IMR-90 (cell line): ENCODE measurements around the gene TATDN2. TPM values are rescaled to one million over a fixed set of nuclear protein-coding genes. Genes with fewer than 3 reads are reported as not detected.

ENCODE experiments used
- ATAC-seq: fragments of 200-7000 bp; cut with Tn5 transposase; 2 replicates; pipeline ENCODE4 v1.9.1; 2020; ENCODE audit warnings: low read depth, mild to moderate bottlenecking, moderate library complexity
- BruUV-seq: library from RNA; stranded (reverse); fragments of 400-500 nt; replicated peaks from 2 replicates; lab custom pipeline; 2021; lab: Mats Ljungman, UMichigan
- CTCF ChIA-PET: fragments of 300-600 bp; formaldehyde crosslinking; extraction: SDS; loops from one replicate; lab custom pipeline; 2021; ENCODE audit warnings: antibody characterized with exemption; lab: Yijun Ruan, JAX
- POLR2A ChIA-PET: fragments of 300-600 bp; sonication (Branson Sonifier 250); formaldehyde crosslinking; loops from one replicate; lab custom pipeline; 2022; ENCODE audit warnings: antibody characterized with exemption; ENCODE audit not compliant: unreplicated experiment; lab: Charles Lee
- DNase-seq: peaks from one replicate; pipeline ENCODE4 v3.0.0; 2013
- H2AFZ ChIP-seq: replicated peaks from 2 replicates; pipeline ENCODE3; 2013; ENCODE audit warnings: low read length, mild to moderate bottlenecking; ENCODE audit not compliant: poor library complexity
- H2AK5ac ChIP-seq: 2 replicates; pipeline ENCODE4 v1.6.1; 2013; ENCODE audit warnings: low read depth, low read length, inconsistent platforms
- H2AK9ac ChIP-seq: replicated peaks from 2 replicates; pipeline ENCODE3; 2013; ENCODE audit warnings: mild to moderate bottlenecking, low read depth, low read length, moderate library complexity; ENCODE audit not compliant: poor library complexity
- H2BK120ac ChIP-seq: 2 replicates; pipeline ENCODE4 v1.6.1; 2013; ENCODE audit warnings: low read depth, low read length, inconsistent platforms
- H2BK15ac ChIP-seq: 3 replicates; pipeline ENCODE4 v1.6.1; 2013; ENCODE audit warnings: low read depth, low read length, inconsistent platforms
- H2BK20ac ChIP-seq: 2 replicates; pipeline ENCODE4 v1.6.1; 2013; ENCODE audit warnings: low read depth, mild to moderate bottlenecking, inconsistent platforms, low read length, moderate library complexity
- H2BK5ac ChIP-seq: 2 replicates; pipeline ENCODE4 v1.6.1; 2013; ENCODE audit warnings: mild to moderate bottlenecking, low read depth, low read length, inconsistent platforms; ENCODE audit not compliant: poor library complexity, severe bottlenecking
- H3K14ac ChIP-seq: replicated peaks from 2 replicates; pipeline ENCODE4 v1.6.1; 2013; ENCODE audit warnings: low read depth, low read length, inconsistent platforms
- H3K18ac ChIP-seq: 2 replicates; pipeline ENCODE4 v1.6.1; 2013; ENCODE audit warnings: low read depth, low read length, control low read depth
- H3K23ac ChIP-seq: 2 replicates; pipeline ENCODE4 v1.6.1; 2013; ENCODE audit warnings: low read depth, low read length, inconsistent platforms
- H3K27ac ChIP-seq: 2 replicates; pipeline ENCODE4 v1.5.1; 2013; ENCODE audit warnings: mild to moderate bottlenecking, control low read depth, low read length; ENCODE audit not compliant: insufficient read depth
- H3K27me3 ChIP-seq: 2 replicates; pipeline ENCODE4 v1.6.1; 2013; ENCODE audit warnings: low read length; ENCODE audit not compliant: control insufficient read depth, insufficient read depth
- H3K36me3 ChIP-seq: 2 replicates; pipeline ENCODE4 v1.6.1; 2013; ENCODE audit warnings: low read length, mixed read lengths; ENCODE audit not compliant: control insufficient read depth, insufficient read depth
- H3K4ac ChIP-seq: 2 replicates; pipeline ENCODE4 v1.6.1; 2013; ENCODE audit warnings: low read depth, low read length, inconsistent platforms
- H3K4me1 ChIP-seq: 2 replicates; pipeline ENCODE4 v1.6.1; 2013; ENCODE audit warnings: low read length, mixed read lengths; ENCODE audit not compliant: control insufficient read depth, insufficient read depth
- H3K4me2 ChIP-seq: 2 replicates; pipeline ENCODE4 v1.6.1; 2013; ENCODE audit warnings: low read depth, mild to moderate bottlenecking, control low read depth, low read length, moderate library complexity
- H3K4me3 ChIP-seq: 2 replicates; pipeline ENCODE4 v1.5.1; 2013; ENCODE audit warnings: low read depth, mild to moderate bottlenecking, control low read depth, low read length, moderate library complexity; ENCODE audit not compliant: insufficient read depth
- H3K56ac ChIP-seq: 2 replicates; pipeline ENCODE4 v1.6.1; 2013; ENCODE audit warnings: low read length, inconsistent platforms; ENCODE audit not compliant: insufficient read depth; ENCODE audit errors: extremely low read depth
- H3K79me1 ChIP-seq, 2 experiments: 2 replicates each; pipeline ENCODE4 v1.6.1; 2013; ENCODE audit warnings: low read length in 2 of 2, inconsistent platforms in 1 of 2, low read depth in 1 of 2
- H3K9ac ChIP-seq: 2 replicates; pipeline ENCODE4 v1.6.1; 2013; ENCODE audit warnings: low read depth, low read length, control low read depth
- H3K9me1 ChIP-seq: 2 replicates; pipeline ENCODE4 v1.6.1; 2013; ENCODE audit warnings: low read length, inconsistent platforms; ENCODE audit not compliant: insufficient read depth
- H3K9me3 ChIP-seq: 2 replicates; pipeline ENCODE4 v1.6.1; 2013; ENCODE audit warnings: low read length; ENCODE audit not compliant: control insufficient read depth, insufficient read depth
- H4K20me1 ChIP-seq: 2 replicates; pipeline ENCODE4 v1.6.1; 2013; ENCODE audit warnings: low read length, inconsistent platforms; ENCODE audit not compliant: insufficient read depth
- H4K5ac ChIP-seq: 2 replicates; pipeline ENCODE4 v1.6.1; 2013; ENCODE audit warnings: mild to moderate bottlenecking, low read depth, low read length, control low read depth
- H4K8ac ChIP-seq, 2 experiments: 2 replicates each; pipeline ENCODE4 v1.6.1; 2013; ENCODE audit warnings: low read depth in 2 of 2, low read length in 2 of 2, control low read depth in 1 of 2, inconsistent platforms in 1 of 2
- H4K91ac ChIP-seq: 2 replicates; pipeline ENCODE4 v1.6.1; 2013; ENCODE audit warnings: low read depth, low read length, inconsistent platforms; ENCODE audit not compliant: insufficient read depth
- CEBPB ChIP-seq: IDR thresholded peaks from 2 replicates; pipeline ENCODE4 v1.6.1; 2012; ENCODE audit warnings: low read depth, low read length, improper control_type of control experiment
- CTCF ChIP-seq: conservative IDR thresholded peaks from 2 replicates; pipeline ENCODE4 v1.5.1; 2012; ENCODE audit warnings: mild to moderate bottlenecking, low read depth, low read length, improper control_type of control experiment
- MAFK ChIP-seq: IDR thresholded peaks from 2 replicates; pipeline ENCODE4 v1.6.1; 2012; ENCODE audit warnings: low read depth, low read length, improper control_type of control experiment
- MAZ ChIP-seq: IDR thresholded peaks from 2 replicates; pipeline ENCODE4 v1.6.1; 2012; ENCODE audit warnings: low read depth, mild to moderate bottlenecking, low read length, improper control_type of control experiment, moderate library complexity, borderline replicate concordance
- POLR2A ChIP-seq: IDR thresholded peaks from 2 replicates; pipeline ENCODE4 v1.6.1; 2012; ENCODE audit warnings: mild to moderate bottlenecking, low read depth, low read length
- RCOR1 ChIP-seq: IDR thresholded peaks from 2 replicates; pipeline ENCODE4 v1.6.1; 2012; ENCODE audit warnings: mild to moderate bottlenecking, low read length, improper control_type of control experiment; ENCODE audit not compliant: insufficient replicate concordance
- WGBS, 2 experiments: methylation state at CpG; one replicate each; pipeline versions ENCODE4 v1.1.5 to v1.1.7; 2013; ENCODE audit warnings: missing lambda C conversion rate in 2 of 2; ENCODE audit not compliant: insufficient read length in 1 of 2; ENCODE audit errors: extremely low coverage in 2 of 2; 5-methylcytosine and 5-hydroxymethylcytosine counted together
- dilution Hi-C: fragments of 300-500 bp; cut with HindIII; formaldehyde crosslinking; loops from one replicate; pipeline ENCODE4 v1.14.3; 2018; ENCODE audit warnings: low sequenced_read_pairs; ENCODE audit not compliant: unreplicated experiment
- in situ Hi-C: fragments of 300-500 bp; cut with MboI; formaldehyde crosslinking; loops from 3 replicates; pipeline ENCODE4 v1.14.3; 2019; ENCODE audit warnings: low sequenced_read_pairs, inconsistent platforms, mixed read lengths
- intact Hi-C: fragments of 100-400 bp; cut with micrococcal nuclease; formaldehyde crosslinking; loops from 2 replicates; pipeline ENCODE4 v1.10.0; 2022
- polyA plus RNA-seq, 3 experiments: library from polyadenylated mRNA; depleted of rRNA; stranded (reverse); fragments of >200 nt; gene quantifications; 2 replicates each; pipeline ENCODE4 v1.2.3, GENCODE V29; 2012; ENCODE audit warnings: low replicate concordance in 1 of 3
- total RNA-seq: library from RNA; depleted of rRNA; stranded (reverse); fragments of >200 nt; gene quantifications from 2 replicates; pipeline ENCODE4 v1.2.3, GENCODE V29; 2012

TATDN2 gene
- total and polyA plus RNA-seq, 2 of the 4 experiments (the other 2 are of a cell fraction), result 9.0 to 18.8 TPM

- Histone ChIP-seq H3K36me3 (peaks cover 21% of the 10 kb centered on the region), H3K79me1 (no peaks in the 10 kb centered on the region; a peak in 1 of 4 replicates), H3K23ac (no peak within 1 kb of the TSS), H3K4me1 (no peaks in the 10 kb centered on the region), H3K9ac (no peak within 1 kb of the TSS), H2AFZ (no peak within 1 kb of the TSS), H3K56ac (no peak within 1 kb of the TSS), H3K14ac (no peak within 1 kb of the TSS), H3K9me3 (no peaks in the 10 kb centered on the region), H2BK15ac (no peak within 1 kb of the TSS), H3K27me3 (no peaks in the 10 kb centered on the region), H2BK20ac (no peak within 1 kb of the TSS), H4K8ac (no peak within 1 kb of the TSS), H2BK5ac (no peak within 1 kb of the TSS), H3K4ac (no peak within 1 kb of the TSS), H4K5ac (no peak within 1 kb of the TSS), H3K27ac (no peak within 1 kb of the TSS), H3K4me3 (no peak within 1 kb of the TSS), H2AK9ac (no peak within 1 kb of the TSS), H4K91ac (no peak within 1 kb of the TSS), H4K20me1 (no peaks in the 10 kb centered on the region), H3K9me1 (no peaks in the 10 kb centered on the region), H2BK120ac (no peak within 1 kb of the TSS), H3K18ac (no peak within 1 kb of the TSS), H2AK5ac (no peak within 1 kb of the TSS), H3K4me2 (no peak within 1 kb of the TSS)
- no peak for TF ChIP-seq MAZ
- no peak for TF ChIP-seq MAFK
- TF ChIP-seq POLR2A, result no peak
- TF ChIP-seq CEBPB, result no peak
- TF ChIP-seq CTCF, result no peak
- no peak for TF ChIP-seq RCOR1
- in situ Hi-C loops (no loop called here), intact Hi-C loops (no loop called here), dilution Hi-C loops (no loop called here)
- no peak for ATAC-seq
- no CpG with 5 or more reads among the region's 12 CpGs for WGBS, 2 experiments
- CTCF ChIA-PET, result no interaction called here
- DNase-seq, result no peak
- POLR2A ChIA-PET, result no interaction called here
- no TSS peak for BruUV-seq
Observed at GRCh38 chr3:10292505-10293419, 44.5 kb downstream of the TATDN2 start, which contains the start of gene GHRL. Gene GHRL (minus strand): TSS chr3:10292947. CDS start chr3:10290180, 2,767 bp downstream.
